ENCODE results near the gene TBL3. TPM values are rescaled to one million over a fixed set of nuclear protein-coding genes. Genes with fewer than 3 reads are reported as not detected.

Gene TBL3
- 100 to 1,000 TPM in 1 of 2 donors, 10 to 100 TPM in 1; 83.4 to 109 TPM for total RNA-seq
- 77.1 TPM for polyA plus RNA-seq (ENCODE audit: insufficient read depth, low read depth, low replicate concordance)
- long read RNA-seq, donor 1, full-length matches to known transcripts = 5 of 5 reads
- long read RNA-seq, donor 1, partial matches to known transcripts = 0 of 5 reads
- long read RNA-seq, donor 1, other reads (novel, unspliced or antisense) = 0 of 5 reads
- long read RNA-seq, donor 2, full-length matches to known transcripts = 3 of 3 reads
- long read RNA-seq, donor 2, partial matches to known transcripts = 0 of 3 reads
- long read RNA-seq, donor 2, other reads (novel, unspliced or antisense) = 0 of 3 reads

DNA sequence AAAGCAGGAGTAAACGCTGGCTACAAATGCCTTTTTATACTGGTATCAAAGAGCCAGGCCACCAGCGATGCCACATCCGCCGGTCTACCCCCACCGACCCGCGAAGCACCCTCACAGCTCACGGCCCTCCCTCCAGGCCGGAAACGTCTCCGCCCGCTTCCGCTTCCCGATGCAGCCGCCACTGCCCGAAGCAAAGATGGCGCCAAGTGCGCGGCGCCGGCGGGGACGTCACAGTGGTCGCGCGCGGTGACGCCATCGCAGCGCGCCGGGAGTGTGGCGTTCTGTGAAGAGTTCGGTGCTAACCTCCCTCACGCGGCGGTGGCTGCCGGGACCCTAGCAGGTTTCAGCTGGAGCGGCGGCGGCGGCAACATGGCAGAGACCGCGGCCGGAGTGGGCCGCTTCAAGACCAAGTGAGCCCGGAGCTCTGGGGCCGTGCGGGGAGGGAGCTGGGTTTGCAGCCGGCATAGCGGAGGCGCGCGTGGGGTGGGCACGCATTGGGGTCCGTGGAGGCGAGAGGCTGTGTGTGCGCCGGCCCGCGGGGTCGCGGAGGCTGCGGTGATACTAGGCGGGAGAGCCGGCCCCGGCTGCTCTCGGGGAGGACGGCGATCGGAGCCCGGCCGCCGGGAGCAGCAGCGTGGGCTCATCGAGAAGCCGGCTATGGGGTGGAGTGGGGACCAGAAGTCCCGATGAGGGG, at the start of gene TBL3:
Gene TBL3, plus strand, starts transcription at position 258 of the 694 bp plus-strand sequence. Its CDS starts 112 bp downstream, at position 370.
- DNase-seq = peak; percentile 94
- 0% methylated on average over 1 to 44 of the region's 78 CpGs for WGBS, 2 donors
- TF ChIP-seq, protein P1, sequence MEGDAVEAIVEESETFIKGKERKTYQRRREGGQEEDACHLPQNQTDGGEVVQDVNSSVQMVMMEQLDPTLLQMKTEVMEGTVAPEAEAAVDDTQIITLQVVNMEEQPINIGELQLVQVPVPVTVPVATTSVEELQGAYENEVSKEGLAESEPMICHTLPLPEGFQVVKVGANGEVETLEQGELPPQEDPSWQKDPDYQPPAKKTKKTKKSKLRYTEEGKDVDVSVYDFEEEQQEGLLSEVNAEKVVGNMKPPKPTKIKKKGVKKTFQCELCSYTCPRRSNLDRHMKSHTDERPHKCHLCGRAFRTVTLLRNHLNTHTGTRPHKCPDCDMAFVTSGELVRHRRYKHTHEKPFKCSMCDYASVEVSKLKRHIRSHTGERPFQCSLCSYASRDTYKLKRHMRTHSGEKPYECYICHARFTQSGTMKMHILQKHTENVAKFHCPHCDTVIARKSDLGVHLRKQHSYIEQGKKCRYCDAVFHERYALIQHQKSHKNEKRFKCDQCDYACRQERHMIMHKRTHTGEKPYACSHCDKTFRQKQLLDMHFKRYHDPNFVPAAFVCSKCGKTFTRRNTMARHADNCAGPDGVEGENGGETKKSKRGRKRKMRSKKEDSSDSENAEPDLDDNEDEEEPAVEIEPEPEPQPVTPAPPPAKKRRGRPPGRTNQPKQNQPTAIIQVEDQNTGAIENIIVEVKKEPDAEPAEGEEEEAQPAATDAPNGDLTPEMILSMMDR (IDR thresholded peaks at IDR 0.05) = peak in 1 of 3 experiments; percentile 18
- peak; percentile 50 for TF ChIP-seq POLR2A (IDR thresholded peaks at IDR 0.05)
- Histone ChIP-seq H3K9me3 (no peaks in the 10 kb centered on the region), H3K4me1 (peaks cover 14% of the 10 kb centered on the region), H3K36me3 (ENCODE audit: low read depth, missing control alignments) (no peaks in the 10 kb centered on the region), H3K4me3 (peak within 1 kb of the TSS; percentile 92 to 99), H3K27me3 (no peaks in the 10 kb centered on the region), H3K27ac (peak within 1 kb of the TSS; percentile 35 to 90)
- intact Hi-C loops (cut with DNase I; ENCODE audit: low total_unique reads) = no loop called here

DNA sequence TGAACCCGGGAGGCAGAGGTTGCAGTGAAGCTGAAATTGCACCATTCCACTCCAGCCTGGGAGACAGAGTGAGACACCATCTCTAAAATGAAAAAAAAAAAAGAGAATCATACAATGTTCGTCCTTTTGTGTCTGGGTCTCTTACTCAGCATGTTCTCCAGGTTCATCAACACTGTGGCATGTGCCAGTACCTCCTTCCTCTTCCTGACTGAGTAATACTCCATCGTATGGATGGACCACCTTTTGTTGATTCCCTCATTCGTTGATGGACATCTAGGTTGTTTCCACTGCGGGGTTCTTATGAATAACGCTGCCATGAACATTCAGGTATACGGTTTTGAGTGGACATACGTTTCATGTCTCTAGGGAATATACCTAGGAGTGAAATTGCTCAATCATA, 49.5 kb upstream of the TBL3 start:
- H3K4me3 ChIP-seq = no peak overlapping the region
- DNase-seq = no peak
- no peak overlapping the region for H3K27ac ChIP-seq
- 71 to 82% methylated on average over 8 of the region's 8 CpGs for WGBS, 2 donors
- no peaks in the 10 kb centered on the region for H3K27me3 ChIP-seq
- intact Hi-C loops (cut with DNase I; ENCODE audit: low total_unique reads) = no loop called here
- no peaks in the 10 kb centered on the region for H3K36me3 ChIP-seq (ENCODE audit: low read depth, missing control alignments)
- H3K4me1 ChIP-seq = peaks cover 9% of the 10 kb centered on the region
- TF ChIP-seq, protein P1 (IDR thresholded peaks at IDR 0.05) = no peak
- no peak for TF ChIP-seq POLR2A (IDR thresholded peaks at IDR 0.05)
- H3K9me3 ChIP-seq = no peaks in the 10 kb centered on the region

DNA sequence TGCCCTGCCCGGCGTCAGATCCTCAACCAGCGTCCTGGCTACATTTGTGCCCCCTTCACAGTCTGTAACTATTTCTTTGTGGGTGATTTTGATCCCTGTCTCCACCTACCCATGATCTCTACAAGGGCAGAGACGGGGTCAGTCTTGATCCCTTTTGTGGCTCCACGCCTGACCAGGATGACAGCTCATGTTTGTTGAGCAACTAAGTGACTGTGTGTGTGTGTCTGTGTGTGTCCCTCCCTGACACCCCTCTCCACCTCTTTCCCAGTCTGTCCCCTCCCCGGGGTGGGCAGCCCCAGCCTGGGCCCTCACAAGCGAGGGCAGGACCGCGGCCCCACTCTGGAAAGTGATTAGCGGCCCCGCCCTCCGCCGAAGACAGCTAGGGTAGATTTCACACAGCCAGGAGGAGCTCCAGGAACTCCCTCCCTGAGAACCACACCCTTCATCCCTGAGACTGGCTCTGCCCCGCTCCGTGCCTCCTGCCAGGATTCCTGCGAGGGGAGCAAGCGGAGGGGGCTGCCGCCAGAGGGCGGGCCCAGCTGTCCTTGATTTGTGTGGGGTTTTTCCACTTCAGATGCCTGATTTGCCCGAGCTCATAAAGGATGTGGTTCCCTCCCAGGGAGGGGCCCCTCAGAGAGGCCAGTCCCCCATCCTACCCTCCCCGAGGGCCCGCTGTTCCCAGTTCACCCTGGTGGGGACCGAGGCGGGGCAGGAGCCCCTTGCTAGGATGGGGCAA, 48.4 kb upstream of the TBL3 start:
- intact Hi-C loops (cut with DNase I; ENCODE audit: low total_unique reads) = no loop called here
- WGBS, 2 donors = 21 to 31% methylated on average over 20 to 24 of the region's 24 CpGs
- Histone ChIP-seq H3K4me1 (peaks cover 8% of the 10 kb centered on the region), H3K27ac (no peak overlapping the region), H3K9me3 (no peaks in the 10 kb centered on the region), H3K36me3 (ENCODE audit: low read depth, missing control alignments) (no peaks in the 10 kb centered on the region), H3K4me3 (no peak overlapping the region), H3K27me3 (no peaks in the 10 kb centered on the region)
- DNase-seq = no peak
- no peak for TF ChIP-seq POLR2A (IDR thresholded peaks at IDR 0.05)
- TF ChIP-seq, protein P1 (IDR thresholded peaks at IDR 0.05) = no peak

DNA sequence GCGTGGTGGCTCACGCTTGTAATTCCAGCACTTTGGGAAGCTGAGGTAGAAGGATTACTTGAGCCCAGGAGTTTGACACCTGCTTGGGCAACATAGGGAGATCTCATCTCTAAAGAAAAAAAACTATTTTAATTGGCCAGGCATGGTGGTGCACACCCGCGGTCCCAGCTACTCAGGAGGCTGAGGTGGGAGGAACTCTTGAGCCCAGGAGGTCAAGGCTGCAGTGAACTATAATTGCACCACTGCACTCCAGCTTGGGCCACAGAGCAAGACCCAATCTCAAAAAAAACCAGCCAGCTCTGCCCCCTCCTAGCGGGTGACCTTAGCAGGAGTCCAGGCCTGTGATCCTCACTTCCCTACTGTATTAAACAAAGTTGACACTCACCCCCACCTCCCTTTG, 47.8 kb upstream of the TBL3 start:
- peaks cover 6% of the 10 kb centered on the region for H3K4me1 ChIP-seq
- no peak overlapping the region for H3K4me3 ChIP-seq
- no peaks in the 10 kb centered on the region for H3K36me3 ChIP-seq (ENCODE audit: low read depth, missing control alignments)
- H3K27me3 ChIP-seq = no peaks in the 10 kb centered on the region
- intact Hi-C loops (cut with DNase I; ENCODE audit: low total_unique reads) = no loop called here
- 67 to 71% methylated on average over 5 of the region's 5 CpGs for WGBS, 2 donors
- H3K9me3 ChIP-seq = no peaks in the 10 kb centered on the region
- H3K27ac ChIP-seq = no peak overlapping the region
- no peak for TF ChIP-seq POLR2A (IDR thresholded peaks at IDR 0.05)
- TF ChIP-seq, protein P1 (IDR thresholded peaks at IDR 0.05) = no peak
- no peak for DNase-seq
